Measurements from ENCODE around the gene VAC14. TPM values are rescaled to one million over a fixed set of nuclear protein-coding genes. Genes with fewer than 3 reads are reported as not detected.
A peak's percentile ranks its signal among the peaks of the same experiment; 100 is the strongest.

Gene VAC14
- total and polyA plus RNA-seq, 2 of the 8 experiments (the other 6 are each of a cell fraction or from before 2014, with no cell fraction given), result 56.0 to 108 TPM

DNA sequence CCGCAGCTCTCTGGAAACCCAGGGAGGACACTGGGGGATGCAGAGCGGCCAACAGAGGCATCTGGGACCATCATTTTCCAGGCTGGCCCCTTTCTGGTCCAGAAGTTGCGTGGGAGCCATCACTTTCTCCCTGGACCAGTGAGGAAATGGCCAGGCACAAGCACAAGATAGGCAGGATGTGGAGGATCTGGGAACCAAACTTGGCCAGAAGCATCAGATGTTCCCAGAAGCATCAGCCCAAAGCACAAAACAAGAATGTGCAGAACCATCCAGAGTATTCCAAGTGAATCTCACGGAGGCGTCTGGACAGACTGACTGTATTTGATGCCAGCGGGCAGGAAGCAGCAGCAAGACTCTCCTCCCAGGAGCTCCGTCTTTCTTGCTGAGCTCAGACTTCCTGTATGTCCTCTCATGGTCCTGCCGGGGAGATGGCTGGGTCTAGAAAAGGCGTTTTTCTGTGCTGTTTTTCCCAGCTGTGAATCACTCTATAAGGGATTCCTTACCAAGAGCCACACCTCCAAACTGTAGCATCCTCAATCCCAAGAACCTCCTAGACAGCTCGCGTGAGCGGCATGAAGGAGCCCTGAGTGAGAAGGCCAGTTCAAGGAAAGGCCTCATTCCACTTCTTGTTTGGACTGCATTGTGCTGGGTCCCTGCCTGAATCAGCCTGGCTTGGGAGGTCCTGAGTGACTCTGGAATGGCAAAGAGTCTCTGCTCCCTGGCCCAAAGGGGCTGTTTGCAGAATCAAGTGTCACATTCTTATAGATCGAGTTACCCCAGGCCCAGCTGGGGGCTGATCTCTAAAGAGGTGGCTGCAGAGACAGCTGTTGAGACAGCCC lies 65.6 kb downstream of the VAC14 start:
- Histone ChIP-seq H4K91ac (replicated peaks; ENCODE audit: insufficient read length, low read length) (no peak overlapping the region), H2BK15ac (ENCODE audit: low read length) (no peak overlapping the region), H3K23me2 (ENCODE audit: low read depth, low read length) (no peaks in the 10 kb centered on the region), H3K4me1 (replicated peaks in 1 of 4; ENCODE audit: control insufficient read depth in 3 of 4, insufficient read depth in 4 of 4, low read length in 3 of 4) (peaks cover 0 to 12% (median 6%) of the 10 kb centered on the region in 4 experiments; a peak in 6 of 7 replicates), H2BK120ac (replicated peaks; ENCODE audit: low read depth, low read length) (no peak overlapping the region), H3K79me2 (ENCODE audit: control insufficient read depth in 1 of 2, insufficient read depth in 2 of 2, low read length in 2 of 2) (no peaks in the 10 kb centered on the region), H2BK12ac (ENCODE audit: low read depth, low read length) (no peak overlapping the region), H3K4me2 (ENCODE audit: insufficient read depth in 1 of 2, low read depth in 2 of 2, low read length in 2 of 2) (no peak overlapping the region), H3K79me1 (ENCODE audit: low read depth, low read length) (no peaks in the 10 kb centered on the region), H3K9me3 (ENCODE audit: insufficient read depth in 2 of 2, low read depth in 1 of 2, low read length in 1 of 2) (no peaks in the 10 kb centered on the region), H3K27ac (ENCODE audit: low read depth, low read length) (no peak overlapping the region), H3K4me3 (ENCODE audit: extremely low read depth in 1 of 4, insufficient read depth in 2 of 4, low read depth in 3 of 4, low read length in 4 of 4) (no peak overlapping the region), H3K14ac (ENCODE audit: insufficient read length) (no peak overlapping the region), H3K23ac (ENCODE audit: insufficient read length) (no peak overlapping the region), H3K9ac (replicated peaks in 1 of 4; ENCODE audit: extremely low read depth in 1 of 4, low read depth in 3 of 4, low read length in 3 of 4) (no peak overlapping the region), H3K36me3 (ENCODE audit: control insufficient read depth in 2 of 4, insufficient read depth in 4 of 4, low read length in 3 of 4) (peaks cover 0 to 6% (median 4%) of the 10 kb centered on the region in 4 experiments; a peak in 2 of 8 replicates), H3K56ac (replicated peaks; ENCODE audit: insufficient read length, low read depth, low read length) (no peak overlapping the region), H2AK5ac (ENCODE audit: low read depth, low read length) (no peak overlapping the region), H2AFZ (ENCODE audit: low read length) (no peak overlapping the region), H2BK20ac (ENCODE audit: low read length) (no peak overlapping the region), H3K4ac (replicated peaks; ENCODE audit: insufficient read length, low read depth, low read length) (no peak overlapping the region), H2BK5ac (ENCODE audit: low read depth, low read length) (no peak overlapping the region), H4K8ac (ENCODE audit: extremely low read depth, insufficient read depth, low read length) (no peak overlapping the region; the same call in 1 of the 2 replicates), H4K5ac (ENCODE audit: insufficient read length, low read depth, low read length) (no peak overlapping the region), H3K27me3 (replicated peaks in 1 of 4; ENCODE audit: control insufficient read depth in 3 of 4, extremely low read depth in 1 of 4, insufficient read depth in 3 of 4, low read length in 3 of 4) (no peaks in the 10 kb centered on the region), H3K18ac (ENCODE audit: extremely low read depth, low read length) (no peak overlapping the region), H4K20me1 (replicated peaks in 1 of 2; ENCODE audit: control insufficient read depth in 1 of 2, insufficient read depth in 2 of 2, low read length in 2 of 2) (peaks cover 0 to 6% of the 10 kb centered on the region in 2 experiments)
- POLR2A ChIA-PET (ENCODE audit: partially characterized antibody), result interaction anchor here (1.5 to 1.9 kb wide), 2 partner anchors 20 to 47 kb away, joined by 3 to 4 read pairs; no protein-coding TSS in a partner anchor
- DNase-seq (ENCODE audit: low read depth in 1 of 2, low spot score in 2 of 2) (no peak), FAIRE-seq (no peak)
- TF ChIP-seq TEAD4 (IDR thresholded peaks at IDR 0.05; ENCODE audit: low read depth, low read length), result 0 out of 2 replicates have a peak, but pooled peaks have one; percentile 7
- TF ChIP-seq CBX8 (IDR thresholded peaks at IDR 0.05; ENCODE audit: borderline replicate concordance, low read depth, low read length), result no peak
- TF ChIP-seq RXRA (IDR thresholded peaks at IDR 0.05; ENCODE audit: insufficient read depth, low read depth, low read length), result no peak
- TF ChIP-seq ZNF274 (IDR thresholded peaks at IDR 0.05; ENCODE audit: borderline replicate concordance, extremely low read depth, low read length), result no peak
- no peak for TF ChIP-seq JUND (IDR thresholded peaks at IDR 0.05; ENCODE audit: low read length)
- TF ChIP-seq SUZ12 (IDR thresholded peaks at IDR 0.05; ENCODE audit: low read length), result no peak
- WGBS, 2 experiments (ENCODE audit: extremely low coverage in 1 of 2, insufficient coverage in 1 of 2, insufficient read length in 1 of 2, insufficient replicate concordance in 2 of 2, low coverage in 1 of 2, low lambda C conversion rate in 2 of 2, missing lambda C conversion rate in 1 of 2), result 91% methylated on average over 13 of the region's 13 CpGs; no CpG with 5 or more reads in 1 of the 2 experiments
- CTCF ChIA-PET (ENCODE audit: partially characterized antibody), result interaction anchor here (0.6 to 12.8 kb wide), 15 partner anchors 8 to 1985 kb away, joined by 3 to 148 read pairs (median 4); no protein-coding TSS in a partner anchor
